ENCODE measurements around the gene KIAA1958. TPM values are rescaled to one million over a fixed set of nuclear protein-coding genes. Genes with fewer than 3 reads are reported as not detected.
A peak's percentile ranks its signal among the peaks of the same experiment; 100 is the strongest.

The KIAA1958 gene
- total RNA-seq, 2 experiments from 2014 or later = 5.6 to 6.8 TPM

DNA sequence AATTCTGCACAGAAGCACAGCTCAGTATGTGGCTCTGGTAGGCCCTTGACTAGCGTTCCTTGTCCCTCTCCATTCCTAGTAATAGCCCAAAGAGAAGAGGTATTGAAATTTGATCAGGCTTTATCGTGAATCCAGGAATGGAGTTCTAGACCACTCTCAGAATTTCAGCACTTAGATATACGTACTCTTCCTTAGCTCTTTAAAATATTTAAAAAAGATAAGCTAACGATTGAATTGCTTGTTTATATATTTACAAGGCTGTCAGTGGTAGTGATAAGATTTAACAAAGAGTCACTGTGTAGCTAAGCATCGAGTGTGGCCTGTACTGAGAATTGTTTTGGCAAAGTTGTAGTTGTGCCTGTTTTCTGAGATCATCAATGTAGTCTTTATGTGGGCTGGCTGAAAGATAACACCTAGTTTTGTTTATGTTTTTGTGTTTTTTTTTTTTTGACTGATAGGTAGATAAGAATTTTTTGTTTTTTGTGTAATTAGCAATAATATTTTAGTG, 2.5 kb downstream of the KIAA1958 start:
- POLR2A ChIA-PET = interaction anchor here (0.6 to 1.7 kb wide), 3 partner anchors 13 to 1005 kb away, joined by 3 to 5 read pairs (median 3); partner anchors contain the start of gene ECPAS
- Mint-ChIP-seq H3K9me3 (no peaks in the 10 kb centered on the region), H3K4me3 (peak overlapping the region; percentile 62), H3K27me3 (no peaks in the 10 kb centered on the region), H3K36me3 (ENCODE audit: low read depth) (peaks cover 30% of the 10 kb centered on the region), H3K4me1 (ENCODE audit: low read depth) (peaks cover 50% of the 10 kb centered on the region), H3K27ac (peak overlapping the region; percentile 40)
- Histone ChIP-seq H3K36me3 (ENCODE audit: insufficient read depth, low read length) (no peaks in the 10 kb centered on the region), H3K9me3 (ENCODE audit: control insufficient read depth in 1 of 2, insufficient read depth in 1 of 2, low read length in 2 of 2) (peaks cover 0 to 9% of the 10 kb centered on the region in 2 experiments), H3K27me3 (ENCODE audit: control insufficient read depth in 1 of 2, insufficient read depth in 2 of 2, low read length in 2 of 2) (no peaks in the 10 kb centered on the region), H3K27ac (ENCODE audit: low read depth in 1 of 2, low read length in 2 of 2) (no peak overlapping the region), H3K4me3 (ENCODE audit: low read length) (no peak overlapping the region), H3K4me1 (ENCODE audit: insufficient read depth, low read length) (peaks cover 18% of the 10 kb centered on the region)
- CTCF ChIA-PET = interaction anchor here (0.7 to 1.4 kb wide), 2 partner anchors 22 to 193 kb away, joined by 3 read pairs; no protein-coding TSS in a partner anchor
- no peak for DNase-seq
- intact Hi-C loops (cut with DNase I, micrococcal nuclease) = loop anchor here in 1 of 2 experiments (5.0 to 10.0 kb wide), 5 partner anchors 157 to 1004 kb away; partner anchors contain the start of genes DNAJC25, ECPAS, GNG10 and INIP
- no peak for TF ChIP-seq CTCF (IDR thresholded peaks at IDR 0.05)
- ATAC-seq (ENCODE audit: poor library complexity) = no peak

- ChIA-PET POLR2A (interaction anchor here (1.6 to 1.7 kb wide), 2 partner anchors 14 to 110 kb away, joined by 4 to 5 read pairs; partner anchors contain the start of gene HSDL2), CTCF (interaction anchor here (1.4 kb wide), 1 partner anchor 21 kb away, joined by 3 read pairs; no protein-coding TSS in a partner anchor)
- Histone ChIP-seq H3K4me1 (ENCODE audit: insufficient read depth, low read length) (peaks cover 18% of the 10 kb centered on the region), H3K9me3 (ENCODE audit: control insufficient read depth in 1 of 2, insufficient read depth in 1 of 2, low read length in 2 of 2) (peaks cover 3 to 18% of the 10 kb centered on the region in 2 experiments), H3K4me3 (ENCODE audit: low read length) (no peak overlapping the region), H3K36me3 (ENCODE audit: insufficient read depth, low read length) (no peaks in the 10 kb centered on the region), H3K27ac (ENCODE audit: low read depth in 1 of 2, low read length in 2 of 2) (no peak overlapping the region), H3K27me3 (ENCODE audit: control insufficient read depth in 1 of 2, insufficient read depth in 2 of 2, low read length in 2 of 2) (no peaks in the 10 kb centered on the region)
- Mint-ChIP-seq H3K4me1 (ENCODE audit: low read depth) (peaks cover 49% of the 10 kb centered on the region), H3K4me3 (peak overlapping the region; percentile 49), H3K36me3 (ENCODE audit: low read depth) (peaks cover 40% of the 10 kb centered on the region), H3K27me3 (no peaks in the 10 kb centered on the region), H3K9me3 (peaks cover 3% of the 10 kb centered on the region), H3K27ac (peak overlapping the region; percentile 35)
- TF ChIP-seq CTCF (IDR thresholded peaks at IDR 0.05) = no peak
- intact Hi-C loops (cut with DNase I, micrococcal nuclease) = loop anchor here in 1 of 2 experiments (5.0 to 10.0 kb wide), 5 partner anchors 158 to 1005 kb away; partner anchors contain the start of genes DNAJC25, ECPAS, GNG10 and INIP
- DNase-seq = no peak
- ATAC-seq (ENCODE audit: poor library complexity) = no peak
Observed at GRCh38 chr9:112489876-112490666, 3.4 kb downstream of the KIAA1958 start.

DNA sequence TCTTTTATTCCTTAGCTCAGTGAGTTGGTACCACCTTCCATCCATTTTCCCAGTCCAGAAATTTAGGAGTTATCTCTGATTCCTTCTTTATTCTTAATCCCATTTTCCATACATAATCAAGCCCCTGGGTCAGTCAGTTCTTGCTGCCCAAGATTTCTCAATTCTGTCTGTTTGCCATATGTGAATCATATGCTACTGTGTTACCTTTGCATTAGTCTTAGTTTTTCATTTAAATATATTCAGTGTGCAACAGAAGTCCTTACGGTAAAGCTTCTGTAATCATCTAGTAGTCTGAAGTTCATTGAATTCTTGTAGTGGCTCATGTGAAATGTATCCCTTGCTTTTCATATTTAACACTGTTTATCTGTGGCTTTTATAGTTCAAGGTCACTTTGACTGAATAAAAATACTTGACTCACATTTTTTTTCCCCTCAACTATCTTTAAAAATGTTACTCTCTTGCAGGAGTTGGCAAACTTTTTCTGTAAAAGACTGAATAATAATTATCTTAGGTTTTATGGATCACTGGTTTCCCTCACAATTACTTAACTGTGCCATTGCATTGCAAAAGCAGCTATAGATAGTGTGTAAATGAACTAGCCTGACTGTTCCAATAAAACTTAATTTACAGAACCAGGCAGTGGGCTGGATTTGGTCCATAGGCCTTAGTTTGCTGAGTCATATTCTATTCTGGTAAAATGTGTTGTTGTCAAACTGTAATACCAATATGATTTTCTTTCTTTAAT, 6.9 kb downstream of the KIAA1958 start:
- no peak for DNase-seq
- Histone ChIP-seq H3K4me3 (ENCODE audit: low read length) (no peak overlapping the region), H3K36me3 (ENCODE audit: insufficient read depth, low read length) (no peaks in the 10 kb centered on the region), H3K27ac (ENCODE audit: low read depth in 1 of 2, low read length in 2 of 2) (no peak overlapping the region), H3K9me3 (ENCODE audit: control insufficient read depth in 1 of 2, insufficient read depth in 1 of 2, low read length in 2 of 2) (peaks cover 3 to 18% of the 10 kb centered on the region in 2 experiments), H3K27me3 (ENCODE audit: control insufficient read depth in 1 of 2, insufficient read depth in 2 of 2, low read length in 2 of 2) (no peaks in the 10 kb centered on the region), H3K4me1 (ENCODE audit: insufficient read depth, low read length) (no peaks in the 10 kb centered on the region)
- Mint-ChIP-seq H3K27ac (no peak overlapping the region), H3K4me1 (ENCODE audit: low read depth) (peaks cover 28% of the 10 kb centered on the region), H3K27me3 (no peaks in the 10 kb centered on the region), H3K4me3 (no peak overlapping the region), H3K9me3 (peaks cover 5% of the 10 kb centered on the region), H3K36me3 (ENCODE audit: low read depth) (peaks cover 45% of the 10 kb centered on the region)
- POLR2A ChIA-PET = no interaction called here
- no peak for ATAC-seq (ENCODE audit: poor library complexity)
- intact Hi-C loops (cut with DNase I, micrococcal nuclease) = no loop called here
- CTCF ChIA-PET = no interaction called here
- no peak for TF ChIP-seq CTCF (IDR thresholded peaks at IDR 0.05)

Data from CD4-positive, alpha-beta T cell (primary cell).